NOMO-1 treated with dmso at 0.1 percent for 144 hours (cell line): ENCODE data around the gene VPS72.
"Not testable (repeated sequence)": the region's sequence is repeated elsewhere in the genome, so short reads cannot be mapped to it uniquely, and the experiment has no call there.

Source experiments
- DNase-seq: peaks from one replicate; lab custom pipeline; 2025; ENCODE audit not compliant: unreplicated experiment; lab: John Stamatoyannopoulos, UW

The VPS72 gene

GRCh38 chr1:151189637-151190445, at the start of gene VPS72:
VPS72 (minus strand) TSS chr1:151190197; CDS start chr1:151190121, 76 bp downstream.
- DNase-seq = peak; percentile 88

GRCh38 chr1:151238467-151238739, 48.4 kb upstream of the VPS72 start:
- DNase-seq = no peak

- peak; percentile 13 for DNase-seq
These were observed 47.9 kb upstream of the VPS72 start for GRCh38 chr1:151237678-151238466.

GRCh38 chr1:151235235-151235634, 45.2 kb upstream of the VPS72 start:
- DNase-seq = no peak

GRCh38 chr1:151222130-151222529, 32.1 kb upstream of the VPS72 start:
- DNase-seq = no peak

GRCh38 chr1:151221616-151222015, 31.6 kb upstream of the VPS72 start:
- DNase-seq = no peak

GRCh38 chr1:151213560-151213959, 23.6 kb upstream of the VPS72 start:
- DNase-seq = no peak

- no peak for DNase-seq
These were observed 22.1 kb upstream of the VPS72 start for GRCh38 chr1:151211972-151212705.

- no peak for DNase-seq
These were observed 20.8 kb upstream of the VPS72 start for GRCh38 chr1:151210830-151211229.

- not testable (repeated sequence) for DNase-seq
These were observed 15.5 kb upstream of the VPS72 start for GRCh38 chr1:151205381-151205965.

- DNase-seq = no peak
These were observed 10.0 kb upstream of the VPS72 start for GRCh38 chr1:151199873-151200581.

- peak; percentile 99 for DNase-seq
These were observed 8.5 kb upstream of the VPS72 start, which contains the start of gene PIP5K1A for GRCh38 chr1:151198254-151199127. PIP5K1A (plus strand) TSS chr1:151198552; CDS start chr1:151198997, 445 bp downstream.

- no peak for DNase-seq
These were observed 7.9 kb upstream of the VPS72 start for GRCh38 chr1:151197863-151198253.

- peak; percentile 77 for DNase-seq
These were observed 6.3 kb upstream of the VPS72 start for GRCh38 chr1:151196292-151196800.

GRCh38 chr1:151194894-151195594, 5.0 kb upstream of the VPS72 start:
- not testable (repeated sequence) for DNase-seq

- DNase-seq = no peak
These were observed 3.9 kb upstream of the VPS72 start for GRCh38 chr1:151193856-151194255.

- DNase-seq = no peak
These were observed 3.3 kb upstream of the VPS72 start for GRCh38 chr1:151193304-151193703.

- no peak for DNase-seq
These were observed 2.0 kb upstream of the VPS72 start for GRCh38 chr1:151192047-151192446.

- DNase-seq = not testable (repeated sequence)
These were observed 1.3 kb downstream of the VPS72 start for GRCh38 chr1:151188667-151189066.
